ENCODE results near the gene NMBR.
"Not testable (repeated sequence)": the region's sequence is repeated elsewhere in the genome, so short reads cannot be mapped to it uniquely, and the experiment has no call there.

Gene NMBR

GRCh38 chr6:142155091-142155490, 8.2 kb upstream of the NMBR start:
- no peak for DNase-seq (ENCODE audit: low read depth in 2 of 3, low spot score in 2 of 3)

- DNase-seq (ENCODE audit: low read depth in 2 of 3, low spot score in 2 of 3): no peak
Observed at GRCh38 chr6:142154336-142154735, 7.4 kb upstream of the NMBR start.

GRCh38 chr6:142153196-142153595, 6.3 kb upstream of the NMBR start:
- DNase-seq (ENCODE audit: low read depth in 2 of 3, low spot score in 2 of 3): no peak

- no peak for DNase-seq (ENCODE audit: low read depth in 2 of 3, low spot score in 2 of 3)
Observed at GRCh38 chr6:142152746-142153145, 5.8 kb upstream of the NMBR start.

GRCh38 chr6:142141531-142141930, 5.4 kb downstream of the NMBR start:
- not testable (repeated sequence) for DNase-seq (ENCODE audit: low read depth in 2 of 3, low spot score in 2 of 3)

- DNase-seq (ENCODE audit: low read depth in 2 of 3, low spot score in 2 of 3): no peak
Observed at GRCh38 chr6:142138876-142139275, 8.0 kb downstream of the NMBR start.

GRCh38 chr6:142132625-142133024, 14.3 kb downstream of the NMBR start, which contains the start of gene GJE1:
GJE1 (plus strand) TSS chr6:142132925; CDS start chr6:142133159, 234 bp downstream.
- DNase-seq (ENCODE audit: low read depth in 2 of 3, low spot score in 2 of 3): no peak

- no peak for DNase-seq (ENCODE audit: low read depth in 2 of 3, low spot score in 2 of 3)
Observed at GRCh38 chr6:142130814-142131213, 16.1 kb downstream of the NMBR start.

- no peak for DNase-seq (ENCODE audit: low read depth in 2 of 3, low spot score in 2 of 3)
Observed at GRCh38 chr6:142121342-142121741, 25.6 kb downstream of the NMBR start.

GRCh38 chr6:142118925-142119324, 28.0 kb downstream of the NMBR start:
- no peak for DNase-seq (ENCODE audit: low read depth in 2 of 3, low spot score in 2 of 3)

GRCh38 chr6:142118328-142118727, 28.6 kb downstream of the NMBR start:
- no peak for DNase-seq (ENCODE audit: low read depth in 2 of 3, low spot score in 2 of 3)

- DNase-seq (ENCODE audit: low read depth in 2 of 3, low spot score in 2 of 3): no peak
Observed at GRCh38 chr6:142117366-142117765, 29.6 kb downstream of the NMBR start.

- peak; percentile 13 to 50 (median 30) for DNase-seq (ENCODE audit: low read depth in 2 of 3, low spot score in 2 of 3)
Observed at GRCh38 chr6:142112451-142113061, 34.4 kb downstream of the NMBR start.

GRCh38 chr6:142110820-142111219, 36.1 kb downstream of the NMBR start:
- not testable (repeated sequence) for DNase-seq (ENCODE audit: low read depth in 2 of 3, low spot score in 2 of 3)

- not testable (repeated sequence) for DNase-seq (ENCODE audit: low read depth in 2 of 3, low spot score in 2 of 3)
Observed at GRCh38 chr6:142104820-142105219, 42.1 kb downstream of the NMBR start.

- no peak for DNase-seq (ENCODE audit: low read depth in 2 of 3, low spot score in 2 of 3)
Observed at GRCh38 chr6:142088858-142089216, 58.1 kb downstream of the NMBR start.

GRCh38 chr6:142087950-142088857, 58.7 kb downstream of the NMBR start:
- no peak for DNase-seq (ENCODE audit: low read depth in 2 of 3, low spot score in 2 of 3)

GRCh38 chr6:142079130-142079529, 67.8 kb downstream of the NMBR start:
- DNase-seq (ENCODE audit: low read depth in 2 of 3, low spot score in 2 of 3): no peak

GRCh38 chr6:142075516-142076101, 71.3 kb downstream of the NMBR start:
- no peak for DNase-seq (ENCODE audit: low read depth in 2 of 3, low spot score in 2 of 3)

GRCh38 chr6:142074516-142074915, 72.4 kb downstream of the NMBR start:
- no peak for DNase-seq (ENCODE audit: low read depth in 2 of 3, low spot score in 2 of 3)

- DNase-seq (ENCODE audit: low read depth in 2 of 3, low spot score in 2 of 3): no peak
Observed at GRCh38 chr6:142071981-142072380, 74.9 kb downstream of the NMBR start.

- DNase-seq (ENCODE audit: low read depth in 2 of 3, low spot score in 2 of 3): no peak
Observed at GRCh38 chr6:142068416-142068815, 78.5 kb downstream of the NMBR start.

Measured in activated CD8-positive, alpha-beta memory T cell treated with anti-CD3 and anti-CD28 coated beads for 48 hours (primary cell).